ENCODE results near the gene FAM120AOS. TPM values are rescaled to one million over a fixed set of nuclear protein-coding genes. Genes with fewer than 3 reads are reported as not detected.

The FAM120AOS gene
- polyA plus RNA-seq, 1 of the 3 experiments (the other 2 are of a cell fraction) = 30.1 TPM

DNA sequence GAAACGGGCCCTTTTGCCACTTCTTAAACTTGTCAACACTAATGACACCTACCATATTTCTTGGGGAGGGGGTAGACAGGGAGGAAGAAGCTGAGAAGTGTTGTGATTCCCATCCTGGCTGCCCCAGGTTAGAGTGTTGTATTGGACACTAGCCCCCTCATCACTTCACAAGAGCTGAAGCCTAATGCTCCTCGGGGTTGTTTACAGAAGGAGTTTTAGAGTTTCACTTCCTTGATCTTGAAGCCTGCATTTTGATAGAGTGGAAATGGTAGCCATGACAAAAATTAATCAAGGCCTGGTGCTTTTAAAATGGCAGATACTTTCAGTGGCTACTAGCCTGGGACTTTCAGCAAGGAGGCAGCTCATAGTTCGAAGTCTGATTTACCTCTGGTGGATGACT lies 11.0 kb upstream of the FAM120AOS start:
- POLR2A ChIA-PET = no interaction called here

GRCh38 chr9:93463638-93464248 lies 10.4 kb upstream of the FAM120AOS start:
- Histone ChIP-seq H3K4me3 (ENCODE audit: low read depth in 2 of 2, low read length in 1 of 2) (no peak overlapping the region), H3K27me3 (ENCODE audit: insufficient read depth) (no peaks in the 10 kb centered on the region), H3K79me2 (ENCODE audit: insufficient read depth) (peaks cover 100% of the 10 kb centered on the region), H3K9me3 (no peaks in the 10 kb centered on the region), H4K20me1 (ENCODE audit: insufficient read depth) (peaks cover 70% of the 10 kb centered on the region), H3F3A (replicated peaks; ENCODE audit: insufficient read depth) (no peaks in the 10 kb centered on the region), H3K4me1 (ENCODE audit: control insufficient read depth in 1 of 2, insufficient read depth in 2 of 2, low read depth in 1 of 2, low read length in 1 of 2) (peaks cover 28 to 30% of the 10 kb centered on the region in 2 experiments; a peak in 3 of 4 replicates), H3K9ac (no peak overlapping the region), H2AFZ (ENCODE audit: low read depth) (no peak overlapping the region), H3K9me2 (no peaks in the 10 kb centered on the region), H3K4me2 (no peak overlapping the region), H3K27ac (ENCODE audit: low read depth in 2 of 2, low read length in 1 of 2) (no peak overlapping the region), H3K36me3 (replicated peaks in 1 of 2; ENCODE audit: control insufficient read depth in 1 of 2, insufficient read depth in 2 of 2, low read length in 1 of 2) (no peaks in the 10 kb centered on the region)
- WGBS (ENCODE audit: low lambda C conversion rate) = 95% methylated on average over 4 of the region's 4 CpGs
- TF ChIP-seq FOXM1 (IDR thresholded peaks at IDR 0.05; ENCODE audit: low read depth) = no peak
- ChIA-PET POLR2A (no interaction called here), CTCF (interaction anchor here (1.1 to 2.8 kb wide), 3 partner anchors 12 to 115 kb away, joined by 3 to 12 read pairs (median 3); partner anchors contain the start of gene FAM120A)
- no peak for DNase-seq

More for the DNA sequence above, 11.0 kb upstream of the FAM120AOS start:
- CTCF ChIA-PET = interaction anchor here (1.1 to 2.8 kb wide), 3 partner anchors 12 to 114 kb away, joined by 3 to 12 read pairs (median 3); partner anchors contain the start of gene FAM120A
- no peaks in the 10 kb centered on the region for H3F3A ChIP-seq (replicated peaks; ENCODE audit: insufficient read depth)
- TF ChIP-seq GATA2 (CRISPR knock-in tag; IDR thresholded peaks at IDR 0.05) = no peak
- no peaks in the 10 kb centered on the region for H3K27me3 ChIP-seq (ENCODE audit: insufficient read depth)
- DNase-seq = no peak
- H4K20me1 ChIP-seq (ENCODE audit: insufficient read depth) = peaks cover 68% of the 10 kb centered on the region
- H3K4me2 ChIP-seq = no peak overlapping the region
- H3K79me2 ChIP-seq (ENCODE audit: insufficient read depth) = peaks cover 100% of the 10 kb centered on the region
- H3K9ac ChIP-seq = no peak overlapping the region
- H2AFZ ChIP-seq (ENCODE audit: low read depth) = no peak overlapping the region
- peaks cover 30 to 34% of the 10 kb centered on the region in 2 experiments; a peak in 3 of 4 replicates for H3K4me1 ChIP-seq (ENCODE audit: control insufficient read depth in 1 of 2, insufficient read depth in 2 of 2, low read depth in 1 of 2, low read length in 1 of 2)
- 86% methylated on average over 3 of the region's 3 CpGs for WGBS (ENCODE audit: low lambda C conversion rate)
- H3K9me2 ChIP-seq = no peaks in the 10 kb centered on the region
- no peak overlapping the region for H3K4me3 ChIP-seq (ENCODE audit: low read depth in 2 of 2, low read length in 1 of 2)
- no peaks in the 10 kb centered on the region for H3K36me3 ChIP-seq (replicated peaks in 1 of 2; ENCODE audit: control insufficient read depth in 1 of 2, insufficient read depth in 2 of 2, low read length in 1 of 2)
- no peak overlapping the region for H3K27ac ChIP-seq (ENCODE audit: low read depth in 2 of 2, low read length in 1 of 2)
- no peaks in the 10 kb centered on the region for H3K9me3 ChIP-seq

GRCh38 chr9:93461821-93462220 lies 8.4 kb upstream of the FAM120AOS start:
- 96% methylated on average over 2 of the region's 2 CpGs for WGBS (ENCODE audit: low lambda C conversion rate)
- no peak overlapping the region for H3K9ac ChIP-seq
- no peak overlapping the region for H2AFZ ChIP-seq (ENCODE audit: low read depth)
- H3K79me2 ChIP-seq (ENCODE audit: insufficient read depth) = peaks cover 100% of the 10 kb centered on the region
- H3K9me3 ChIP-seq = no peaks in the 10 kb centered on the region
- no peaks in the 10 kb centered on the region for H3F3A ChIP-seq (replicated peaks; ENCODE audit: insufficient read depth)
- no peak overlapping the region for H3K27ac ChIP-seq (ENCODE audit: low read depth in 2 of 2, low read length in 1 of 2)
- peaks cover 73% of the 10 kb centered on the region for H4K20me1 ChIP-seq (ENCODE audit: insufficient read depth)
- no peak for DNase-seq
- H3K27me3 ChIP-seq (ENCODE audit: insufficient read depth) = no peaks in the 10 kb centered on the region
- no peaks in the 10 kb centered on the region for H3K9me2 ChIP-seq
- peaks cover 21 to 23% of the 10 kb centered on the region in 2 experiments; a peak in 3 of 4 replicates for H3K4me1 ChIP-seq (ENCODE audit: control insufficient read depth in 1 of 2, insufficient read depth in 2 of 2, low read depth in 1 of 2, low read length in 1 of 2)
- peaks cover 0 to 3% of the 10 kb centered on the region in 2 experiments for H3K36me3 ChIP-seq (replicated peaks in 1 of 2; ENCODE audit: control insufficient read depth in 1 of 2, insufficient read depth in 2 of 2, low read length in 1 of 2)
- CTCF ChIA-PET = no interaction called here
- POLR2A ChIA-PET = no interaction called here
- H3K4me2 ChIP-seq = no peak overlapping the region
- no peak overlapping the region for H3K4me3 ChIP-seq (ENCODE audit: low read depth in 2 of 2, low read length in 1 of 2)
- TF ChIP-seq RAD21 (IDR thresholded peaks at IDR 0.05; ENCODE audit: low read length) (no peak), RXRA (IDR thresholded peaks at IDR 0.05; ENCODE audit: borderline replicate concordance, low read depth) (no peak), MEF2A (IDR thresholded peaks at IDR 0.05; ENCODE audit: borderline replicate concordance, low read depth) (no peak), ELF1 (IDR thresholded peaks at IDR 0.05) (no peak), PBX3 (IDR thresholded peaks at IDR 0.05) (no peak), NRF1 (IDR thresholded peaks at IDR 0.05; ENCODE audit: low read depth, low read length) (no peak), RFX5 (IDR thresholded peaks at IDR 0.05; ENCODE audit: low read length) (no peak), NFIC (IDR thresholded peaks at IDR 0.05; ENCODE audit: borderline replicate concordance) (no peak), CTCF (IDR thresholded peaks at IDR 0.05) (no peak), JUND (IDR thresholded peaks at IDR 0.05) (no peak), MXI1 (IDR thresholded peaks at IDR 0.05; ENCODE audit: low read depth, low read length) (no peak), CHD2 (IDR thresholded peaks at IDR 0.05; ENCODE audit: low read length, partially characterized antibody) (no peak), FOXJ3 (CRISPR knock-in tag; IDR thresholded peaks at IDR 0.05) (no peak), EZH2phosphoT487 (IDR thresholded peaks at IDR 0.05; ENCODE audit: borderline replicate concordance, low read depth) (no peak), FOSL2 (IDR thresholded peaks at IDR 0.05; ENCODE audit: borderline replicate concordance, low read depth) (no peak), TCF12 (IDR thresholded peaks at IDR 0.05) (no peak)
- TF ChIP-seq, protein P1, sequence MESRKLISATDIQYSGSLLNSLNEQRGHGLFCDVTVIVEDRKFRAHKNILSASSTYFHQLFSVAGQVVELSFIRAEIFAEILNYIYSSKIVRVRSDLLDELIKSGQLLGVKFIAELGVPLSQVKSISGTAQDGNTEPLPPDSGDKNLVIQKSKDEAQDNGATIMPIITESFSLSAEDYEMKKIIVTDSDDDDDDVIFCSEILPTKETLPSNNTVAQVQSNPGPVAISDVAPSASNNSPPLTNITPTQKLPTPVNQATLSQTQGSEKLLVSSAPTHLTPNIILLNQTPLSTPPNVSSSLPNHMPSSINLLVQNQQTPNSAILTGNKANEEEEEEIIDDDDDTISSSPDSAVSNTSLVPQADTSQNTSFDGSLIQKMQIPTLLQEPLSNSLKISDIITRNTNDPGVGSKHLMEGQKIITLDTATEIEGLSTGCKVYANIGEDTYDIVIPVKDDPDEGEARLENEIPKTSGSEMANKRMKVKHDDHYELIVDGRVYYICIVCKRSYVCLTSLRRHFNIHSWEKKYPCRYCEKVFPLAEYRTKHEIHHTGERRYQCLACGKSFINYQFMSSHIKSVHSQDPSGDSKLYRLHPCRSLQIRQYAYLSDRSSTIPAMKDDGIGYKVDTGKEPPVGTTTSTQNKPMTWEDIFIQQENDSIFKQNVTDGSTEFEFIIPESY (IDR thresholded peaks at IDR 0.05; ENCODE audit: borderline replicate concordance, low read depth) = no peak
